Measurements from ENCODE around the gene LRRC23.

Gene LRRC23

DNA sequence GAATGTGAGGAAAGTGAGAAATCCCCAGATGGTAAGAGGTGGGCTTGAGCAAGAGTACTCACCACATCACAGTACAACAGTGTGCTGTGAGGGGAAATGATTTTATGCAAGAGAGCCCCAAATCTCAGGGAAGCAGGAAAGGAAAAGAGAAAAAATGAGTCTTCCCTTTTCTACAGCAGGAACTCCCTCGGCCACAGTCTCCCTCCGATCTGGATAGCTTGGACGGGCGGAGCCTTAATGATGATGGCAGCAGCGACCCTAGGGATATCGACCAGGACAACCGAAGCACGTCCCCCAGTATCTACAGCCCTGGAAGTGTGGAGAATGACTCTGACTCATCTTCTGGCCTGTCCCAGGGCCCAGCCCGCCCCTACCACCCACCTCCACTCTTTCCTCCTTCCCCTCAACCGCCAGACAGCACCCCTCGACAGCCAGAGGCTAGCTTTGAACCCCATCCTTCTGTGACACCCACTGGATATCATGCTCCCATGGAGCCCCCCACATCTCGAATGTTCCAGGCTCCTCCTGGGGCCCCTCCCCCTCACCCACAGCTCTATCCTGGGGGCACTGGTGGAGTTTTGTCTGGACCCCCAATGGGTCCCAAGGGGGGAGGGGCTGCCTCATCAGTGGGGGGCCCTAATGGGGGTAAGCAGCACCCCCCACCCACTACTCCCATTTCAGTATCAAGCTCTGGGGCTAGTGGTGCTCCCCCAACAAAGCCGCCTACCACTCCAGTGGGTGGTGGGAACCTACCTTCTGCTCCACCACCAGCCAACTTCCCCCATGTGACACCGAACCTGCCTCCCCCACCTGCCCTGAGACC lies 31.0 kb downstream of the LRRC23 start:
- peaks cover 7% of the 10 kb centered on the region; the same call in 1 of the 2 replicates for H3K4me1 ChIP-seq
- in situ Hi-C loops (cut with MboI; ENCODE audit: low sequenced_read_pairs): no loop called here
- peaks cover 57% of the 10 kb centered on the region for H3K36me3 ChIP-seq (replicated peaks)
- DNase-seq (ENCODE audit: low spot score in 2 of 2): no peak
- H3K9me3 ChIP-seq: no peaks in the 10 kb centered on the region
- H3K27me3 ChIP-seq (ENCODE audit: low read depth): no peaks in the 10 kb centered on the region
- H3K4me3 ChIP-seq: no peak overlapping the region

- in situ Hi-C loops (cut with MboI; ENCODE audit: low sequenced_read_pairs): no loop called here
- DNase-seq (ENCODE audit: low spot score in 2 of 2): no peak
- no peak overlapping the region; the same call in 1 of the 2 replicates for H3K4me3 ChIP-seq
- H3K4me1 ChIP-seq: peaks cover 7% of the 10 kb centered on the region; the same call in 1 of the 2 replicates
- H3K27me3 ChIP-seq (ENCODE audit: low read depth): no peaks in the 10 kb centered on the region
- peaks cover 63% of the 10 kb centered on the region for H3K36me3 ChIP-seq (replicated peaks)
- H3K9me3 ChIP-seq: no peaks in the 10 kb centered on the region
These were observed 31.6 kb downstream of the LRRC23 start for GRCh38 chr12:6936194-6936635.

DNA sequence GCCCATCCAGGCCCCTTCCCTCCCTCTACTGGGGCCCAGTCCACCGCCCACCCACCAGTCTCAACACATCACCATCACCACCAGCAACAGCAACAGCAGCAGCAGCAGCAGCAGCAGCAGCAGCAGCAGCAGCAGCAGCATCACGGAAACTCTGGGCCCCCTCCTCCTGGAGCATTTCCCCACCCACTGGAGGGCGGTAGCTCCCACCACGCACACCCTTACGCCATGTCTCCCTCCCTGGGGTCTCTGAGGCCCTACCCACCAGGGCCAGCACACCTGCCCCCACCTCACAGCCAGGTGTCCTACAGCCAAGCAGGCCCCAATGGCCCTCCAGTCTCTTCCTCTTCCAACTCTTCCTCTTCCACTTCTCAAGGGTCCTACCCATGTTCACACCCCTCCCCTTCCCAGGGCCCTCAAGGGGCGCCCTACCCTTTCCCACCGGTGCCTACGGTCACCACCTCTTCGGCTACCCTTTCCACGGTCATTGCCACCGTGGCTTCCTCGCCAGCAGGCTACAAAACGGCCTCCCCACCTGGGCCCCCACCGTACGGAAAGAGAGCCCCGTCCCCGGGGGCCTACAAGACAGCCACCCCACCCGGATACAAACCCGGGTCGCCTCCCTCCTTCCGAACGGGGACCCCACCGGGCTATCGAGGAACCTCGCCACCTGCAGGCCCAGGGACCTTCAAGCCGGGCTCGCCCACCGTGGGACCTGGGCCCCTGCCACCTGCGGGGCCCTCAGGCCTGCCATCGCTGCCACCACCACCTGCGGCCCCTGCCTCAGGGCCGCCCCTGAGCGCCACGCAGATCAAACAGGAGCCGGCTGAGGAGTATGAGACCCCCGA lies 32.2 kb downstream of the LRRC23 start:
- Histone ChIP-seq H3K27me3 (ENCODE audit: low read depth) (no peaks in the 10 kb centered on the region), H3K4me1 (peaks cover 7% of the 10 kb centered on the region; the same call in 1 of the 2 replicates), H3K9me3 (no peaks in the 10 kb centered on the region), H3K36me3 (replicated peaks) (peaks cover 68% of the 10 kb centered on the region), H3K4me3 (peak overlapping the region; percentile 67)
- in situ Hi-C loops (cut with MboI; ENCODE audit: low sequenced_read_pairs): no loop called here
- DNase-seq (ENCODE audit: low spot score in 2 of 2): peak in 1 of 2 experiments; percentile 63

GRCh38 chr12:6937481-6938352 lies 33.1 kb downstream of the LRRC23 start:
- peaks cover 7% of the 10 kb centered on the region; the same call in 1 of the 2 replicates for H3K4me1 ChIP-seq
- peaks cover 68% of the 10 kb centered on the region for H3K36me3 ChIP-seq (replicated peaks)
- H3K9me3 ChIP-seq: no peaks in the 10 kb centered on the region
- H3K27me3 ChIP-seq (ENCODE audit: low read depth): no peaks in the 10 kb centered on the region
- in situ Hi-C loops (cut with MboI; ENCODE audit: low sequenced_read_pairs): no loop called here
- peak; percentile 94 to 96 for DNase-seq (ENCODE audit: low spot score in 2 of 2)
- peak overlapping the region; percentile 67 for H3K4me3 ChIP-seq

- peak overlapping the region; percentile 67 for H3K4me3 ChIP-seq
- H3K27me3 ChIP-seq (ENCODE audit: low read depth): no peaks in the 10 kb centered on the region
- in situ Hi-C loops (cut with MboI; ENCODE audit: low sequenced_read_pairs): no loop called here
- peaks cover 66% of the 10 kb centered on the region for H3K36me3 ChIP-seq (replicated peaks)
- H3K9me3 ChIP-seq: no peaks in the 10 kb centered on the region
- peaks cover 13% of the 10 kb centered on the region for H3K4me1 ChIP-seq
- no peak for DNase-seq (ENCODE audit: low spot score in 2 of 2)
These were observed 34.0 kb downstream of the LRRC23 start for GRCh38 chr12:6938353-6939190.

DNA sequence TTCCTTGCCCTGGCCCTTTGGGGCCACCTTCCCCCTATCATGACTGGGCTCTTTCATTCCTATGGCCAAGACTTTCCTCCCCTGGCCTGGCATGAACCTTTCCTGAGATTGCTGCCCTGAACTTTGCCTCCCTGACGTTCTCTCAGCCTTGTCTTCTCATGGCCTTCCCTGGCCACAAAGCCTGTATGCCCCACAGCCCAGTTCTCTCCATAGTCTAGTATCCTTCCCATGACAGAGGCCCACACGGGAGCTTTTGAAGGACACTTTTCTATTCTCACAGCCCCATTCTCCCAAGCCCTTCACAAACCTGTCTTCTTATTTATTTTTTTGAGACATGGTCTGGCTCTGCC lies 34.5 kb downstream of the LRRC23 start:
- DNase-seq (ENCODE audit: low spot score in 2 of 2): no peak
- no peaks in the 10 kb centered on the region for H3K27me3 ChIP-seq (ENCODE audit: low read depth)
- H3K4me3 ChIP-seq: no peak overlapping the region
- in situ Hi-C loops (cut with MboI; ENCODE audit: low sequenced_read_pairs): no loop called here
- peaks cover 60% of the 10 kb centered on the region for H3K36me3 ChIP-seq (replicated peaks)
- peaks cover 13% of the 10 kb centered on the region for H3K4me1 ChIP-seq
- no peaks in the 10 kb centered on the region for H3K9me3 ChIP-seq

DNA sequence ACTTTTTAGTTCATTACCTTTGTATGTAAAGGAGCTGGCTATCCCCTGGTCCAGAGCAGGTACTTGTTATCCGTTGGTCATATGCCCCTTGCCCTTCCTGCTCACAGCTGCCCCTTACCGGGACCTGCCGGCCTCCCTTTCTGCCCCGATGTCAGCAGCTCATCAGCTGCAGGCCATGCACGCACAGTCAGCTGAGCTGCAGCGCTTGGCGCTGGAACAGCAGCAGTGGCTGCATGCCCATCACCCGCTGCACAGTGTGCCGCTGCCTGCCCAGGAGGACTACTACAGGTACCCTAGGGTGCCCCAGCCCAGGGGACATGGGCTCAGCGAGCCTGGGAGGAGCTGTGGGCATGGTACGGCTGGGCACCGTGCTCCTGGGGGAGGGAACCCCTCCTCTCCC lies 36.6 kb downstream of the LRRC23 start:
- no peaks in the 10 kb centered on the region for H3K27me3 ChIP-seq (ENCODE audit: low read depth)
- in situ Hi-C loops (cut with MboI; ENCODE audit: low sequenced_read_pairs): loop anchor here (5.0 to 10.0 kb wide), 2 partner anchors 74 to 174 kb away; partner anchors contain the start of gene TPI1
- H3K9me3 ChIP-seq: no peaks in the 10 kb centered on the region
- H3K4me3 ChIP-seq: no peak overlapping the region
- DNase-seq (ENCODE audit: low spot score in 2 of 2): no peak
- peaks cover 39% of the 10 kb centered on the region for H3K36me3 ChIP-seq (replicated peaks)
- H3K4me1 ChIP-seq: peaks cover 23% of the 10 kb centered on the region

DNA sequence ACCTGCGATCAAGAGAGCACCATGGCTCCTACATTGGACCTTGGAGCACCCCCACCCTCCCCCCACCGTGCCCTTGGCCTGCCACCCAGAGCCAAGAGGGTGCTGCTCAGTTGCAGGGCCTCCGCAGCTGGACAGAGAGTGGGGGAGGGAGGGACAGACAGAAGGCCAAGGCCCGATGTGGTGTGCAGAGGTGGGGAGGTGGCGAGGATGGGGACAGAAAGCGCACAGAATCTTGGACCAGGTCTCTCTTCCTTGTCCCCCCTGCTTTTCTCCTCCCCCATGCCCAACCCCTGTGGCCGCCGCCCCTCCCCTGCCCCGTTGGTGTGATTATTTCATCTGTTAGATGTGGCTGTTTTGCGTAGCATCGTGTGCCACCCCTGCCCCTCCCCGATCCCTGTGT lies 37.2 kb downstream of the LRRC23 start:
- no peaks in the 10 kb centered on the region for H3K27me3 ChIP-seq (ENCODE audit: low read depth)
- DNase-seq (ENCODE audit: low spot score in 2 of 2): no peak
- in situ Hi-C loops (cut with MboI; ENCODE audit: low sequenced_read_pairs): loop anchor here (5.0 to 10.0 kb wide), 2 partner anchors 74 to 173 kb away; partner anchors contain the start of gene TPI1
- H3K36me3 ChIP-seq (replicated peaks): peaks cover 36% of the 10 kb centered on the region
- H3K4me3 ChIP-seq: no peak overlapping the region
- H3K4me1 ChIP-seq: peaks cover 20% of the 10 kb centered on the region
- no peaks in the 10 kb centered on the region for H3K9me3 ChIP-seq

- Histone ChIP-seq H3K4me3 (no peak overlapping the region), H3K36me3 (replicated peaks) (peaks cover 32% of the 10 kb centered on the region), H3K9me3 (no peaks in the 10 kb centered on the region), H3K4me1 (peaks cover 18% of the 10 kb centered on the region), H3K27me3 (ENCODE audit: low read depth) (no peaks in the 10 kb centered on the region)
- no peak for DNase-seq (ENCODE audit: low spot score in 2 of 2)
- in situ Hi-C loops (cut with MboI; ENCODE audit: low sequenced_read_pairs): loop anchor here (5.0 to 10.0 kb wide), 2 partner anchors 75 to 173 kb away; partner anchors contain the start of gene TPI1
These were observed 37.7 kb downstream of the LRRC23 start for GRCh38 chr12:6942331-6942665.

- Histone ChIP-seq H3K27me3 (ENCODE audit: low read depth) (no peaks in the 10 kb centered on the region), H3K36me3 (replicated peaks) (peaks cover 32% of the 10 kb centered on the region), H3K4me3 (peak overlapping the region; percentile 50), H3K9me3 (no peaks in the 10 kb centered on the region), H3K4me1 (peaks cover 16% of the 10 kb centered on the region)
- DNase-seq (ENCODE audit: low spot score in 2 of 2): peak; percentile 89 to 91
- in situ Hi-C loops (cut with MboI; ENCODE audit: low sequenced_read_pairs): loop anchor here (5.0 to 10.0 kb wide), 2 partner anchors 76 to 171 kb away; partner anchors contain the start of gene TPI1
These were observed 38.7 kb downstream of the LRRC23 start for GRCh38 chr12:6943389-6943721.

- Histone ChIP-seq H3K4me3 (peak within 1 kb of the TSS; percentile 50), H3K27me3 (ENCODE audit: low read depth) (no peaks in the 10 kb centered on the region), H3K36me3 (replicated peaks) (peaks cover 27% of the 10 kb centered on the region), H3K9me3 (no peaks in the 10 kb centered on the region), H3K4me1 (peaks cover 16% of the 10 kb centered on the region)
- in situ Hi-C loops (cut with MboI; ENCODE audit: low sequenced_read_pairs): loop anchor here (5.0 to 10.0 kb wide), 2 partner anchors 77 to 171 kb away; partner anchors contain the start of gene TPI1
- peak; percentile 92 to 95 for DNase-seq (ENCODE audit: low spot score in 2 of 2)
These were observed 39.2 kb downstream of the LRRC23 start, which contains the start of the genes C12orf57 and RNU7-1 for GRCh38 chr12:6943722-6944380. C12orf57 (plus strand) TSS chr12:6944022; CDS start chr12:6944122, 100 bp downstream. RNU7-1 (plus strand) TSS chr12:6943816.

Measured in HAP-1 (cell line).